Panc1 (cell line): Measurements from ENCODE around the gene GRIA3.

Experiments used
- CTCF ChIP-seq: fragments of 450-650 bp; IDR thresholded peaks from 2 replicates; pipeline ENCODE4 v1.5.1; 2017; ENCODE audit warnings: mild to moderate bottlenecking
- POLR2AphosphoS5 ChIP-seq: IDR thresholded peaks from 2 replicates; pipeline ENCODE4 v1.6.1; 2012; ENCODE audit warnings: mild to moderate bottlenecking, low read depth, low read length, moderate library complexity
- SIN3A ChIP-seq: IDR thresholded peaks from 2 replicates; pipeline ENCODE4 v1.6.1; 2012; ENCODE audit warnings: low read depth, mild to moderate bottlenecking, low read length, moderate library complexity, borderline replicate concordance; ENCODE audit not compliant: insufficient read depth

- TF ChIP-seq CTCF = no peak
- TF ChIP-seq SIN3A = no peak
- no peak for TF ChIP-seq POLR2AphosphoS5
Observed at GRCh38 chrX:123223859-123224258, 39.8 kb downstream of the GRIA3 start.
